Tibial nerve (tissue), 4 donors: ENCODE results near the gene SLC25A21.

ENCODE experiments used
- EP300 ChIP-seq, 2 donors: sonication (generic); formaldehyde crosslinking; IDR thresholded peaks; one replicate each; pipeline ENCODE4 v1.6.1; 2017; ENCODE audit warnings: antibody characterized with exemption in 2 of 2, mild to moderate bottlenecking in 1 of 2
- POLR2A ChIP-seq, 2 donors: fragments of 450-650 bp; IDR thresholded peaks; one replicate each; pipeline ENCODE4 v1.6.1; 2017; ENCODE audit warnings: antibody characterized with exemption in 2 of 2, mild to moderate bottlenecking in 2 of 2, moderate library complexity in 2 of 2
- TF ChIP-seq, protein P1 (sequence below), 5 experiments: fragments of 200-600 bp in 3 of 5; fragments of 450-650 bp in 2 of 5; sonication (generic) in 3 of 5; IDR thresholded peaks; one replicate each; pipeline ENCODE4 v1.5.1; 2016 to 2019; ENCODE audit warnings: antibody characterized with exemption in 5 of 5, mild to moderate bottlenecking in 3 of 5, moderate library complexity in 2 of 5

GRCh38 chr14:36655571-36655962 is 516.8 kb downstream of the SLC25A21 start:
- TF ChIP-seq, protein P1, sequence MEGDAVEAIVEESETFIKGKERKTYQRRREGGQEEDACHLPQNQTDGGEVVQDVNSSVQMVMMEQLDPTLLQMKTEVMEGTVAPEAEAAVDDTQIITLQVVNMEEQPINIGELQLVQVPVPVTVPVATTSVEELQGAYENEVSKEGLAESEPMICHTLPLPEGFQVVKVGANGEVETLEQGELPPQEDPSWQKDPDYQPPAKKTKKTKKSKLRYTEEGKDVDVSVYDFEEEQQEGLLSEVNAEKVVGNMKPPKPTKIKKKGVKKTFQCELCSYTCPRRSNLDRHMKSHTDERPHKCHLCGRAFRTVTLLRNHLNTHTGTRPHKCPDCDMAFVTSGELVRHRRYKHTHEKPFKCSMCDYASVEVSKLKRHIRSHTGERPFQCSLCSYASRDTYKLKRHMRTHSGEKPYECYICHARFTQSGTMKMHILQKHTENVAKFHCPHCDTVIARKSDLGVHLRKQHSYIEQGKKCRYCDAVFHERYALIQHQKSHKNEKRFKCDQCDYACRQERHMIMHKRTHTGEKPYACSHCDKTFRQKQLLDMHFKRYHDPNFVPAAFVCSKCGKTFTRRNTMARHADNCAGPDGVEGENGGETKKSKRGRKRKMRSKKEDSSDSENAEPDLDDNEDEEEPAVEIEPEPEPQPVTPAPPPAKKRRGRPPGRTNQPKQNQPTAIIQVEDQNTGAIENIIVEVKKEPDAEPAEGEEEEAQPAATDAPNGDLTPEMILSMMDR (IDR thresholded peaks at IDR 0.05), result no peak
- TF ChIP-seq POLR2A (IDR thresholded peaks at IDR 0.05), result no peak
- TF ChIP-seq EP300 (IDR thresholded peaks at IDR 0.05), result no peak
